B cell (primary cell): ENCODE results near the gene FHIP2A. TPM values are rescaled to one million over a fixed set of nuclear protein-coding genes. Genes with fewer than 3 reads are reported as not detected.
"Not testable (repeated sequence)": the region's sequence is repeated elsewhere in the genome, so short reads cannot be mapped to it uniquely, and the experiment has no call there.

Experiments
- ATAC-seq: fragments of 200-7000 bp; cut with Tn5 transposase; one replicate; pipeline ENCODE4 v1.10.0; 2021; ENCODE audit warnings: low read depth, mild to moderate bottlenecking, moderate number of reproducible peaks, moderate library complexity
- CTCF ChIA-PET: fragments of 350-600 bp; sonication (Branson Sonifier 250); formaldehyde crosslinking; loops from one replicate; lab custom pipeline; 2021; ENCODE audit warnings: antibody characterized with exemption, inconsistent platforms; lab: Charles Lee
- POLR2A ChIA-PET: fragments of 350-600 bp; sonication (Branson Sonifier 250); formaldehyde crosslinking; loops from one replicate; lab custom pipeline; 2021; ENCODE audit warnings: antibody characterized with exemption; lab: Charles Lee
- DNase-seq: peaks from one replicate; pipeline ENCODE4 v3.0.0; 2013
- H2AFZ ChIP-seq: 2 replicates; pipeline ENCODE4 v1.6.1; 2012; ENCODE audit warnings: mild to moderate bottlenecking, low read depth, low read length; ENCODE audit not compliant: insufficient read depth, poor library complexity, severe bottlenecking
- H3K27ac ChIP-seq, 2 donors: 1 replicate in 1 of 2; 2 replicates in 1 of 2; pipeline ENCODE4 v1.5.1; 2012 to 2013; ENCODE audit warnings: low read length in 2 of 2, mild to moderate bottlenecking in 2 of 2, moderate library complexity in 1 of 2
- H3K27me3 ChIP-seq, 4 experiments: fragments of 200-600 bp in 1 of 4; sonication (generic) in 1 of 4; replicated peaks in 1 of 4; 1 replicate in 2 of 4; 2 replicates in 2 of 4; pipeline versions ENCODE4 v1.6.1 to v1.7.0; 2013 to 2016; ENCODE audit warnings: low read length in 3 of 4, mild to moderate bottlenecking in 2 of 4, mixed read lengths in 1 of 4, moderate library complexity in 1 of 4; ENCODE audit not compliant: insufficient read depth in 4 of 4, control insufficient read depth in 3 of 4; ENCODE audit errors: control extremely low read depth in 1 of 4
- H3K36me3 ChIP-seq, 2 experiments: replicated peaks in 1 of 2; 1 replicate in 1 of 2; 2 replicates in 1 of 2; pipeline versions ENCODE4 v1.6.1 to v1.7.1; 2013; ENCODE audit warnings: low read length in 1 of 2; ENCODE audit not compliant: insufficient read depth in 2 of 2, control insufficient read depth in 1 of 2; ENCODE audit errors: control extremely low read depth in 1 of 2, extremely low read depth in 1 of 2
- H3K4me1 ChIP-seq, 2 donors: fragments of 200-600 bp in 1 of 2; sonication (generic) in 1 of 2; 1 replicate in 1 of 2; 2 replicates in 1 of 2; pipeline versions ENCODE4 v1.5.1 to v1.6.1; 2013 to 2017; ENCODE audit warnings: low read length in 2 of 2; ENCODE audit not compliant: control insufficient read depth in 2 of 2, insufficient read depth in 2 of 2
- H3K4me2 ChIP-seq: replicated peaks from 2 replicates; pipeline ENCODE3; 2012; ENCODE audit warnings: mild to moderate bottlenecking, low read depth, low read length; ENCODE audit not compliant: poor library complexity, severe bottlenecking
- H3K4me3 ChIP-seq, 5 experiments: fragments of 200-600 bp in 1 of 5; sonication (generic) in 1 of 5; 1 replicate in 3 of 5; 2 replicates in 2 of 5; pipeline versions ENCODE4 v1.5.1 to v1.7.0; 2011 to 2016; ENCODE audit warnings: low read length in 4 of 5, mild to moderate bottlenecking in 4 of 5, low read depth in 2 of 5, control low read depth in 1 of 5, moderate library complexity in 1 of 5; ENCODE audit not compliant: insufficient read depth in 1 of 5; ENCODE audit errors: control extremely low read depth in 1 of 5, extremely low read depth in 1 of 5
- H3K79me2 ChIP-seq: fragments of 200-600 bp; sonication (generic); one replicate; pipeline ENCODE4 v1.6.0; 2016; ENCODE audit warnings: low read length; ENCODE audit not compliant: control insufficient read depth, insufficient read depth
- H3K9ac ChIP-seq: fragments of 200-600 bp; sonication (generic); 2 replicates; pipeline ENCODE4 v1.6.1; 2017; ENCODE audit warnings: mild to moderate bottlenecking, low read length, moderate library complexity
- H3K9me3 ChIP-seq, 3 donors: one replicate each; pipeline versions ENCODE4 v1.6.1 to v1.7.1; 2013; ENCODE audit warnings: low read length in 2 of 3; ENCODE audit not compliant: control insufficient read depth in 2 of 3, insufficient read depth in 1 of 3; ENCODE audit errors: control extremely low read depth in 1 of 3
- H4K20me1 ChIP-seq: 2 replicates; pipeline ENCODE4 v1.6.0; 2012; ENCODE audit warnings: mild to moderate bottlenecking, low read length; ENCODE audit not compliant: insufficient read depth, control insufficient read depth, poor library complexity, severe bottlenecking
- H3K27ac Mint-ChIP-seq: one replicate; pipeline ENCODE4 v1.8.0; 2021; ENCODE audit warnings: mixed read lengths
- H3K27me3 Mint-ChIP-seq: one replicate; pipeline ENCODE4 v1.8.0; 2021; ENCODE audit warnings: mixed read lengths
- H3K4me1 Mint-ChIP-seq: one replicate; pipeline ENCODE4 v1.8.0; 2021; ENCODE audit warnings: mixed read lengths
- H3K4me3 Mint-ChIP-seq: one replicate; pipeline ENCODE4 v1.8.0; 2021; ENCODE audit warnings: mixed read lengths
- H3K9me3 Mint-ChIP-seq: one replicate; pipeline ENCODE4 v1.8.0; 2022; ENCODE audit warnings: mixed read lengths; ENCODE audit not compliant: insufficient read depth
- CTCF ChIP-seq: fragments of 200-600 bp; IDR thresholded peaks from one replicate; pipeline ENCODE4 v1.8.0; 2022; ENCODE audit warnings: antibody characterized with exemption, mild to moderate bottlenecking
- EZH2 ChIP-seq: IDR thresholded peaks from 2 replicates; pipeline ENCODE4 v1.6.1; 2012; ENCODE audit warnings: borderline replicate concordance, low read depth, mild to moderate bottlenecking, moderate library complexity, low read length; ENCODE audit not compliant: insufficient read depth, poor library complexity, severe bottlenecking
- WGBS: methylation state at CpG from one replicate; pipeline ENCODE4 v1.1.5; 2013; ENCODE audit warnings: missing lambda C conversion rate; ENCODE audit not compliant: insufficient coverage; 5-methylcytosine and 5-hydroxymethylcytosine counted together
- intact Hi-C: fragments of 100-400 bp; cut with micrococcal nuclease; formaldehyde crosslinking; loops from one replicate; pipeline ENCODE4 v1.10.0; 2022
- polyA plus RNA-seq: library from polyadenylated mRNA; depleted of rRNA; stranded (reverse); fragments of >200 nt; gene quantifications from 2 replicates; pipeline ENCODE4 v1.2.3, GENCODE V29; 2012
- total RNA-seq, 2 donors: library from RNA; stranded (reverse); fragments of 120-200 nt in 1 of 2; gene quantifications; 1 replicate in 1 of 2; 2 replicates in 1 of 2; pipeline versions ENCODE4 v1.2.3 to v1.2.4, GENCODE V29; 2013 to 2022

Gene FHIP2A
- total and polyA plus RNA-seq, 2 donors (not counting 1 experiment from before 2014, with no cell fraction given) = 4.9 to 18.2 TPM

GRCh38 chr10:114856544-114857287 lies 35.1 kb downstream of the FHIP2A start:
- POLR2A ChIA-PET = no interaction called here
- Mint-ChIP-seq H3K4me1 (no peaks in the 10 kb centered on the region), H3K27ac (no peak overlapping the region), H3K9me3 (no peaks in the 10 kb centered on the region), H3K27me3 (no peaks in the 10 kb centered on the region), H3K4me3 (no peak overlapping the region)
- no peak overlapping the region for H2AFZ ChIP-seq
- peaks cover 20 to 50% of the 10 kb centered on the region in 2 experiments for H3K36me3 ChIP-seq
- intact Hi-C loops = no loop called here
- TF ChIP-seq CTCF (no peak), EZH2 (no peak)
- H3K4me3 ChIP-seq = no peak overlapping the region
- no peaks in the 10 kb centered on the region for H3K27me3 ChIP-seq
- no peaks in the 10 kb centered on the region for H3K4me1 ChIP-seq
- no peaks in the 10 kb centered on the region for H3K9me3 ChIP-seq
- ATAC-seq = no peak
- CTCF ChIA-PET = no interaction called here
- no peak overlapping the region for H3K4me2 ChIP-seq
- H4K20me1 ChIP-seq = no peaks in the 10 kb centered on the region
- no peak overlapping the region for H3K27ac ChIP-seq
- no peak for DNase-seq
- 100% methylated on average over 3 of the region's 9 CpGs for WGBS
- H3K9ac ChIP-seq = no peak overlapping the region
- no peaks in the 10 kb centered on the region for H3K79me2 ChIP-seq

GRCh38 chr10:114857288-114857565 lies 35.6 kb downstream of the FHIP2A start:
- H3K27me3 Mint-ChIP-seq, H3K79me2 ChIP-seq, intact Hi-C loops, H3K27ac ChIP-seq, POLR2A ChIA-PET, CTCF ChIA-PET, H3K9me3 ChIP-seq, DNase-seq, ATAC-seq, H3K27me3 ChIP-seq, H3K4me1 Mint-ChIP-seq, H3K4me3 Mint-ChIP-seq, H3K4me2 ChIP-seq, H3K4me3 ChIP-seq, H3K4me1 ChIP-seq, H2AFZ ChIP-seq, H3K9ac ChIP-seq, H3K27ac Mint-ChIP-seq, H4K20me1 ChIP-seq, H3K9me3 Mint-ChIP-seq: not testable (repeated sequence)
- WGBS = 96% methylated on average over 4 of the region's 8 CpGs
- peaks cover 20 to 48% of the 10 kb centered on the region in 2 experiments for H3K36me3 ChIP-seq
